ENCODE data around the gene SEMA4C. TPM values are rescaled to one million over a fixed set of nuclear protein-coding genes. Genes with fewer than 3 reads are reported as not detected.

SEMA4C gene
- total RNA-seq, 1 donor from 2014 or later, result 39.1 TPM

DNA sequence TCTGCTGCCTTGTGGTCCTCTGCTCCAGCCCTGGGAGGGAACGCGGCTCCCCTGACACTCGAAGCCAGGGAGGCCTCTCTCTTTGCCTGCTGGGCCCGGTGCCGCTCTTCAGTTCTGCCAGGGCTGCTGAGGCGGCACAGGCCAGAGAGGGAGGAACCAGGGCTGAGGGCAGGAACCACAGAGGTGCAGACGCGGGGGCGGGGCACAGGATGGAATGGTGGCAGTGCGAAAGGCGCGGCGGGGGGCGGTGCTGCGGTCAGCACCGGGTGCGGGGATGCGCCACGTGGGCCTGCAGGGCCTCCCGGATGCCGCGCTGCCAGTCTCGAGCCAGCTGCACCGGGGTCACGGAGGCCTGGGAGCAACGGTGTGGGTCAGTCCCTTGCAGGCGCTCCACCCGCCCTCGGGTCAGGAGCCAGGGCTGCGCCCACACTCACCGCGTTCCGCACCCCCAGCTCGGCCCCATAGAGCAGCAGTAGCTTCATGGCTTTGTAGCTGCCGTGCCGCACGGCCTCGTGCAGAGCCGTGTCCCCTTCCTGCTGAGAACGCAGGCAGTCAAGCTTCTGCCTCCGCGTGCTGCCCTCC is 30.5 kb downstream of the SEMA4C start:
- TF ChIP-seq EZH2phosphoT487 (IDR thresholded peaks at IDR 0.05) (no peak), EZH2 (IDR thresholded peaks at IDR 0.05) (no peak)
- TF ChIP-seq, protein P1, sequence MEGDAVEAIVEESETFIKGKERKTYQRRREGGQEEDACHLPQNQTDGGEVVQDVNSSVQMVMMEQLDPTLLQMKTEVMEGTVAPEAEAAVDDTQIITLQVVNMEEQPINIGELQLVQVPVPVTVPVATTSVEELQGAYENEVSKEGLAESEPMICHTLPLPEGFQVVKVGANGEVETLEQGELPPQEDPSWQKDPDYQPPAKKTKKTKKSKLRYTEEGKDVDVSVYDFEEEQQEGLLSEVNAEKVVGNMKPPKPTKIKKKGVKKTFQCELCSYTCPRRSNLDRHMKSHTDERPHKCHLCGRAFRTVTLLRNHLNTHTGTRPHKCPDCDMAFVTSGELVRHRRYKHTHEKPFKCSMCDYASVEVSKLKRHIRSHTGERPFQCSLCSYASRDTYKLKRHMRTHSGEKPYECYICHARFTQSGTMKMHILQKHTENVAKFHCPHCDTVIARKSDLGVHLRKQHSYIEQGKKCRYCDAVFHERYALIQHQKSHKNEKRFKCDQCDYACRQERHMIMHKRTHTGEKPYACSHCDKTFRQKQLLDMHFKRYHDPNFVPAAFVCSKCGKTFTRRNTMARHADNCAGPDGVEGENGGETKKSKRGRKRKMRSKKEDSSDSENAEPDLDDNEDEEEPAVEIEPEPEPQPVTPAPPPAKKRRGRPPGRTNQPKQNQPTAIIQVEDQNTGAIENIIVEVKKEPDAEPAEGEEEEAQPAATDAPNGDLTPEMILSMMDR (IDR thresholded peaks at IDR 0.05), result no peak
- no peaks in the 10 kb centered on the region for H3K9me3 ChIP-seq (ENCODE audit: low read depth)
- no peak for DNase-seq (ENCODE audit: low spot score)
- H3K27me3 ChIP-seq, result no peaks in the 10 kb centered on the region
- Mint-ChIP-seq H3K27me3 (ENCODE audit: insufficient read depth, low read depth) (peaks cover 10% of the 10 kb centered on the region), H3K4me1 (peaks cover 14% of the 10 kb centered on the region), H3K9me3 (no peaks in the 10 kb centered on the region), H3K36me3 (peaks cover 17% of the 10 kb centered on the region), H3K27ac (no peak overlapping the region), H3K4me3 (no peak overlapping the region)
- H3K4me3 ChIP-seq, result no peak overlapping the region
- no peak overlapping the region for H2AFZ ChIP-seq (replicated peaks)
- peaks cover 7% of the 10 kb centered on the region for H3K4me1 ChIP-seq
- H3K36me3 ChIP-seq, result no peaks in the 10 kb centered on the region
- H3K79me2 ChIP-seq (ENCODE audit: low read depth), result no peaks in the 10 kb centered on the region
- H3K27ac ChIP-seq, result no peak overlapping the region
- H4K20me1 ChIP-seq (ENCODE audit: low read depth), result no peaks in the 10 kb centered on the region
- peaks cover 7% of the 10 kb centered on the region for H3F3A ChIP-seq (ENCODE audit: low read depth)
- H3K4me2 ChIP-seq, result no peak overlapping the region
- no peak overlapping the region for H3K9ac ChIP-seq

- Mint-ChIP-seq H3K27me3 (ENCODE audit: insufficient read depth, low read depth) (peaks cover 10% of the 10 kb centered on the region), H3K36me3 (peaks cover 17% of the 10 kb centered on the region), H3K4me1 (peaks cover 14% of the 10 kb centered on the region), H3K9me3 (no peaks in the 10 kb centered on the region), H3K27ac (no peak overlapping the region), H3K4me3 (no peak overlapping the region)
- Histone ChIP-seq H3K4me1 (peaks cover 8% of the 10 kb centered on the region), H3K9me3 (ENCODE audit: low read depth) (no peaks in the 10 kb centered on the region), H4K20me1 (ENCODE audit: low read depth) (no peaks in the 10 kb centered on the region), H3K4me3 (no peak overlapping the region), H3K36me3 (no peaks in the 10 kb centered on the region), H3K27me3 (no peaks in the 10 kb centered on the region), H3F3A (ENCODE audit: low read depth) (peaks cover 8% of the 10 kb centered on the region), H2AFZ (replicated peaks) (no peak overlapping the region), H3K4me2 (no peak overlapping the region), H3K9ac (no peak overlapping the region), H3K79me2 (ENCODE audit: low read depth) (no peaks in the 10 kb centered on the region), H3K27ac (no peak overlapping the region)
- DNase-seq (ENCODE audit: low spot score), result no peak
- TF ChIP-seq EZH2 (IDR thresholded peaks at IDR 0.05) (no peak), EZH2phosphoT487 (IDR thresholded peaks at IDR 0.05) (no peak)
- TF ChIP-seq, protein P1 (IDR thresholded peaks at IDR 0.05), result no peak
Observed at GRCh38 chr2:96838345-96839292, 31.3 kb downstream of the SEMA4C start.

GRCh38 chr2:96837575-96837974 is 32.3 kb downstream of the SEMA4C start:
- H3K27ac Mint-ChIP-seq, result no peak overlapping the region
- H3K27ac ChIP-seq, result no peak overlapping the region
- no peaks in the 10 kb centered on the region for H3K36me3 ChIP-seq

More at GRCh38 chr2:96837575-96837974, 32.3 kb downstream of the SEMA4C start:
- Mint-ChIP-seq H3K36me3 (peaks cover 17% of the 10 kb centered on the region), H3K4me3 (no peak overlapping the region), H3K9me3 (no peaks in the 10 kb centered on the region), H3K27me3 (ENCODE audit: insufficient read depth, low read depth) (peaks cover 4% of the 10 kb centered on the region), H3K4me1 (peaks cover 20% of the 10 kb centered on the region)
- H3F3A ChIP-seq (ENCODE audit: low read depth), result peaks cover 15% of the 10 kb centered on the region
- H3K4me1 ChIP-seq, result peaks cover 18% of the 10 kb centered on the region
- no peak overlapping the region for H2AFZ ChIP-seq (replicated peaks)
- no peaks in the 10 kb centered on the region for H3K27me3 ChIP-seq
- no peaks in the 10 kb centered on the region for H3K79me2 ChIP-seq (ENCODE audit: low read depth)
- no peak overlapping the region for H3K4me3 ChIP-seq
- H3K9me3 ChIP-seq (ENCODE audit: low read depth), result no peaks in the 10 kb centered on the region
- H4K20me1 ChIP-seq (ENCODE audit: low read depth), result peaks cover 7% of the 10 kb centered on the region
- H3K4me2 ChIP-seq, result no peak overlapping the region
- TF ChIP-seq EZH2 (IDR thresholded peaks at IDR 0.05), result no peak
- TF ChIP-seq EZH2phosphoT487 (IDR thresholded peaks at IDR 0.05), result no peak
- TF ChIP-seq, protein P1 (IDR thresholded peaks at IDR 0.05), result no peak
- H3K9ac ChIP-seq, result no peak overlapping the region
- DNase-seq (ENCODE audit: low spot score), result no peak

All from neural progenitor cell (in vitro differentiated cells).